H9 (cell line): ENCODE measurements around the gene NEDD4L. TPM values are rescaled to one million over a fixed set of nuclear protein-coding genes. Genes with fewer than 3 reads are reported as not detected.

ENCODE experiments used
- DNase-seq: peaks from one replicate; pipeline ENCODE4 v3.0.0-alpha.2; 2017
- H2AFZ ChIP-seq: one replicate; pipeline ENCODE4 v1.6.1; 2013; ENCODE audit warnings: mild to moderate bottlenecking, low read length, control low read depth, moderate library complexity
- H2AK5ac ChIP-seq: 2 replicates; pipeline ENCODE4 v1.6.1; 2013; ENCODE audit warnings: low read length, control low read depth, mixed read lengths; ENCODE audit not compliant: insufficient read length
- H2BK120ac ChIP-seq: one replicate; pipeline ENCODE4 v1.6.1; 2013; ENCODE audit warnings: low read depth, mild to moderate bottlenecking, low read length, control low read depth, inconsistent platforms; ENCODE audit not compliant: poor library complexity, severe bottlenecking
- H2BK12ac ChIP-seq: 2 replicates; pipeline ENCODE4 v1.6.1; 2013; ENCODE audit warnings: low read length, control low read depth, mixed read lengths, low read depth; ENCODE audit not compliant: insufficient read length
- H2BK15ac ChIP-seq: 2 replicates; pipeline ENCODE4 v1.6.1; 2013; ENCODE audit warnings: low read depth, low read length, control low read depth
- H2BK20ac ChIP-seq: one replicate; pipeline ENCODE4 v1.6.1; 2013; ENCODE audit warnings: low read depth, mild to moderate bottlenecking, low read length, control low read depth, inconsistent platforms; ENCODE audit not compliant: poor library complexity, severe bottlenecking
- H2BK5ac ChIP-seq: 2 replicates; pipeline ENCODE4 v1.6.1; 2013; ENCODE audit warnings: low read length, control low read depth, mixed read lengths; ENCODE audit not compliant: insufficient read length
- H3K14ac ChIP-seq: 2 replicates; pipeline ENCODE4 v1.6.1; 2013; ENCODE audit warnings: low read length, control low read depth; ENCODE audit not compliant: insufficient read depth
- H3K18ac ChIP-seq: 2 replicates; pipeline ENCODE4 v1.6.1; 2013; ENCODE audit warnings: low read depth, mild to moderate bottlenecking, mixed read lengths, low read length, control low read depth; ENCODE audit not compliant: insufficient read length
- H3K23ac ChIP-seq: 2 replicates; pipeline ENCODE4 v1.6.1; 2013; ENCODE audit warnings: low read length, control low read depth, mixed read lengths, low read depth; ENCODE audit not compliant: insufficient read length
- H3K23me2 ChIP-seq: 2 replicates; pipeline ENCODE4 v1.6.1; 2013; ENCODE audit warnings: low read depth, mild to moderate bottlenecking, mixed read lengths, low read length, control low read depth; ENCODE audit not compliant: insufficient read length, poor library complexity, severe bottlenecking
- H3K27ac ChIP-seq: 2 replicates; pipeline ENCODE4 v1.5.1; 2013; ENCODE audit warnings: low read length, control low read depth, mixed read lengths, low read depth; ENCODE audit not compliant: insufficient read length
- H3K27me3 ChIP-seq: 2 replicates; pipeline ENCODE4 v1.6.1; 2013; ENCODE audit warnings: low read length, control low read depth, inconsistent platforms; ENCODE audit not compliant: insufficient read depth
- H3K4ac ChIP-seq: 2 replicates; pipeline ENCODE4 v1.6.1; 2013; ENCODE audit warnings: low read depth, mild to moderate bottlenecking, control low read depth, inconsistent platforms, low read length, moderate library complexity
- H3K4me1 ChIP-seq: 2 replicates; pipeline ENCODE4 v1.6.1; 2013; ENCODE audit warnings: low read length, control low read depth, inconsistent platforms; ENCODE audit not compliant: insufficient read depth
- H3K4me2 ChIP-seq: 2 replicates; pipeline ENCODE4 v1.6.1; 2013; ENCODE audit warnings: low read length, control low read depth, mixed read lengths; ENCODE audit not compliant: insufficient read length, insufficient read depth
- H3K56ac ChIP-seq: 2 replicates; pipeline ENCODE4 v1.6.1; 2013; ENCODE audit warnings: low read depth, mild to moderate bottlenecking, mixed read lengths, low read length, control low read depth; ENCODE audit not compliant: insufficient read length
- H3K79me1 ChIP-seq: 2 replicates; pipeline ENCODE4 v1.6.1; 2013; ENCODE audit warnings: low read depth, mild to moderate bottlenecking, moderate library complexity, low read length, control low read depth, inconsistent platforms; ENCODE audit not compliant: insufficient read depth, poor library complexity, severe bottlenecking
- H3K79me2 ChIP-seq: 2 replicates; pipeline ENCODE4 v1.6.1; 2013; ENCODE audit warnings: low read length, control low read depth, inconsistent platforms; ENCODE audit not compliant: insufficient read depth
- H3K9ac ChIP-seq: 2 replicates; pipeline ENCODE4 v1.6.1; 2013; ENCODE audit warnings: low read length, control low read depth, mixed read lengths; ENCODE audit not compliant: insufficient read length; ENCODE audit errors: extremely low read depth
- H3K9me3 ChIP-seq: one replicate; pipeline ENCODE4 v1.6.1; 2013; ENCODE audit warnings: low read depth, low read length, inconsistent platforms; ENCODE audit not compliant: control insufficient read depth
- H3T11ph ChIP-seq: one replicate; pipeline ENCODE4 v1.6.1; 2013; ENCODE audit warnings: mild to moderate bottlenecking, low read length, control low read depth, inconsistent platforms
- H4K20me1 ChIP-seq: one replicate; pipeline ENCODE4 v1.6.1; 2013; ENCODE audit not compliant: control insufficient read depth, insufficient read length, insufficient read depth
- H4K5ac ChIP-seq: 2 replicates; pipeline ENCODE4 v1.6.1; 2013; ENCODE audit warnings: low read depth, mild to moderate bottlenecking, mixed read lengths, low read length, control low read depth; ENCODE audit not compliant: insufficient read length
- H4K8ac ChIP-seq: replicated peaks from 2 replicates; pipeline ENCODE4 v1.6.1; 2013; ENCODE audit warnings: low read length, control low read depth, mixed read lengths, low read depth; ENCODE audit not compliant: insufficient read length
- H4K91ac ChIP-seq: 2 replicates; pipeline ENCODE4 v1.6.1; 2013; ENCODE audit warnings: low read depth, mild to moderate bottlenecking, moderate library complexity, mixed read lengths, low read length, control low read depth; ENCODE audit not compliant: insufficient read length
- H3K27ac Mint-ChIP-seq, 3 experiments: 2 replicates in 2 of 3; 3 replicates in 1 of 3; pipeline ENCODE4 v1.8.0; 2020 to 2021; ENCODE audit warnings: mixed read lengths in 3 of 3, mild to moderate bottlenecking in 1 of 3, moderate library complexity in 1 of 3
- H3K27me3 Mint-ChIP-seq: 2 replicates; pipeline ENCODE4 v1.8.0; 2021; ENCODE audit warnings: low read depth, mild to moderate bottlenecking, moderate library complexity, mixed read lengths
- H3K36me3 Mint-ChIP-seq, 3 experiments: 2 replicates in 2 of 3; 3 replicates in 1 of 3; pipeline ENCODE4 v1.8.0; 2020 to 2021; ENCODE audit warnings: low read depth in 3 of 3, mixed read lengths in 3 of 3; ENCODE audit not compliant: insufficient read depth in 1 of 3
- H3K4me1 Mint-ChIP-seq, 2 experiments: 2 replicates each; pipeline ENCODE4 v1.8.0; 2020; ENCODE audit warnings: mixed read lengths in 2 of 2
- H3K4me3 Mint-ChIP-seq, 2 experiments: 2 replicates in 1 of 2; 3 replicates in 1 of 2; pipeline ENCODE4 v1.8.0; 2020 to 2021; ENCODE audit warnings: mild to moderate bottlenecking in 2 of 2, mixed read lengths in 2 of 2, moderate library complexity in 1 of 2
- H3K9me3 Mint-ChIP-seq, 2 experiments: 2 replicates in 1 of 2; 3 replicates in 1 of 2; pipeline ENCODE4 v1.8.0; 2020; ENCODE audit warnings: mild to moderate bottlenecking in 2 of 2, mixed read lengths in 2 of 2, moderate library complexity in 1 of 2
- WGBS: extraction: QIAGEN DNeasy Blood & Tissue Kit; methylation state at CpG from one replicate; pipeline ENCODE4 v1.1.7; 2013; ENCODE audit warnings: missing lambda C conversion rate, low lambda C conversion rate, mixed read lengths; ENCODE audit not compliant: insufficient read length; ENCODE audit errors: extremely low coverage; 5-methylcytosine and 5-hydroxymethylcytosine counted together
- total RNA-seq: library from RNA; stranded (reverse); gene quantifications from 2 replicates; pipeline ENCODE4 v1.2.1, GENCODE V29; 2021
- TF ChIP-seq, protein P1 (sequence below): fragments of 200-600 bp; sonication (generic); conservative IDR thresholded peaks from 3 replicates; pipeline ENCODE4 v1.8.0; 2021; ENCODE audit warnings: antibody characterized with exemption, mild to moderate bottlenecking

The NEDD4L gene
- total RNA-seq, 1 experiment from 2014 or later: 76.3 TPM

GRCh38 chr18:58447402-58448095 is 403.5 kb downstream of the NEDD4L start:
- Mint-ChIP-seq H3K9me3 (no peaks in the 10 kb centered on the region), H3K4me3 (peak overlapping the region in 1 of 2 experiments; percentile 13; a peak in 1 of 5 replicates), H3K36me3 (0 out of 7 replicates have a peak, but pooled peaks cover 0 to 2% (median 0%) of the 10 kb centered on the region in 3 experiments), H3K27me3 (no peaks in the 10 kb centered on the region), H3K4me1 (peaks cover 38 to 46% of the 10 kb centered on the region in 2 experiments), H3K27ac (peak overlapping the region in 2 of 3 experiments; percentile 42 to 56; a peak in 5 of 7 replicates)
- no peak overlapping the region for H2BK20ac ChIP-seq
- H3K14ac ChIP-seq: no peak overlapping the region
- H4K5ac ChIP-seq: no peak overlapping the region
- H2AK5ac ChIP-seq: no peak overlapping the region
- H3K9me3 ChIP-seq: no peaks in the 10 kb centered on the region
- no peak overlapping the region for H3K27ac ChIP-seq
- H3K9ac ChIP-seq: no peak overlapping the region
- no peak overlapping the region for H2BK12ac ChIP-seq
- H2BK120ac ChIP-seq: no peak overlapping the region
- no peaks in the 10 kb centered on the region for H3K23me2 ChIP-seq
- no peak overlapping the region for H3T11ph ChIP-seq
- H3K56ac ChIP-seq: no peak overlapping the region
- H2AFZ ChIP-seq: peak overlapping the region; percentile 75
- TF ChIP-seq, protein P1, sequence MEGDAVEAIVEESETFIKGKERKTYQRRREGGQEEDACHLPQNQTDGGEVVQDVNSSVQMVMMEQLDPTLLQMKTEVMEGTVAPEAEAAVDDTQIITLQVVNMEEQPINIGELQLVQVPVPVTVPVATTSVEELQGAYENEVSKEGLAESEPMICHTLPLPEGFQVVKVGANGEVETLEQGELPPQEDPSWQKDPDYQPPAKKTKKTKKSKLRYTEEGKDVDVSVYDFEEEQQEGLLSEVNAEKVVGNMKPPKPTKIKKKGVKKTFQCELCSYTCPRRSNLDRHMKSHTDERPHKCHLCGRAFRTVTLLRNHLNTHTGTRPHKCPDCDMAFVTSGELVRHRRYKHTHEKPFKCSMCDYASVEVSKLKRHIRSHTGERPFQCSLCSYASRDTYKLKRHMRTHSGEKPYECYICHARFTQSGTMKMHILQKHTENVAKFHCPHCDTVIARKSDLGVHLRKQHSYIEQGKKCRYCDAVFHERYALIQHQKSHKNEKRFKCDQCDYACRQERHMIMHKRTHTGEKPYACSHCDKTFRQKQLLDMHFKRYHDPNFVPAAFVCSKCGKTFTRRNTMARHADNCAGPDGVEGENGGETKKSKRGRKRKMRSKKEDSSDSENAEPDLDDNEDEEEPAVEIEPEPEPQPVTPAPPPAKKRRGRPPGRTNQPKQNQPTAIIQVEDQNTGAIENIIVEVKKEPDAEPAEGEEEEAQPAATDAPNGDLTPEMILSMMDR: no peak
- no peaks in the 10 kb centered on the region; the same call in 1 of the 2 replicates for H3K4me1 ChIP-seq
- DNase-seq: no peak
- H3K23ac ChIP-seq: no peak overlapping the region
- H4K20me1 ChIP-seq: no peaks in the 10 kb centered on the region
- H4K91ac ChIP-seq: no peak overlapping the region
- no peaks in the 10 kb centered on the region for H3K79me2 ChIP-seq
- no peaks in the 10 kb centered on the region for H3K79me1 ChIP-seq
- no peak overlapping the region for H3K18ac ChIP-seq
- H3K4ac ChIP-seq: no peak overlapping the region
- no peak overlapping the region for H3K4me2 ChIP-seq
- no peak overlapping the region for H2BK15ac ChIP-seq
- no peak overlapping the region for H4K8ac ChIP-seq
- no CpG with 5 or more reads among the region's 9 CpGs for WGBS
- H3K27me3 ChIP-seq: no peaks in the 10 kb centered on the region; the same call in 1 of the 2 replicates
- no peak overlapping the region for H2BK5ac ChIP-seq
